Keratinocyte (primary cell): ENCODE results near the gene AMBP.

Experiments used
- CTCF ChIP-seq, 3 experiments: IDR thresholded peaks in 1 of 3; conservative IDR thresholded peaks in 1 of 3; optimal IDR thresholded peaks in 1 of 3; 2 replicates in 2 of 3; 3 replicates in 1 of 3; pipeline versions ENCODE3 to v1.5.1; 2011; ENCODE audit warnings: low read length in 3 of 3, mild to moderate bottlenecking in 3 of 3, moderate library complexity in 2 of 3, control low read depth in 1 of 3, inconsistent platforms in 1 of 3; ENCODE audit not compliant: insufficient read depth in 2 of 3; ENCODE audit errors: extremely low read depth in 1 of 3
- EZH2 ChIP-seq: IDR thresholded peaks from one replicate; pipeline ENCODE4 v1.6.1; 2012; ENCODE audit warnings: inconsistent platforms, mild to moderate bottlenecking, low read length, moderate library complexity

DNA sequence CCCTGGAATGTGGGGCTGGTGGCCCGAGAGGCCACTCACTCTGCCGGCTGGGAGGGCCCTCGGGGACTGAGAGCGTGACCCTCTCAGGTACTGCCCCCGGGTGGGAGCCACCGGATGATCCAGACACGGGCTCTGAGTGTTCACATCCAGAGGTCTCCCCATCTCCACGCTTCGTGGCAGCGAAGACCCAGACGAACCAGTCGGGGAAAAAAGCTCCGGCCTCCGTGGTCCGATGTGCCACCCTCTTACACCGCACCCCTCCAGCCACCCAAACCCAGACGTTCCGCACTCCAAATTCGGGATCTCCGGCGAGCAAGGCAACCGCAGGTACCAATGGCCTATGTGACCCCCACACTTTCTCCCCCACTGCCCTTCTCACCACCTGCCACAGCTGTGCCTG lies 49.5 kb downstream of the AMBP start:
- TF ChIP-seq CTCF (optimal IDR thresholded peaks at IDR 0.05 in 1 of 3, IDR thresholded peaks at IDR 0.05 in 1 of 3, conservative IDR thresholded peaks at IDR 0.05 in 1 of 3; ENCODE audit: extremely low read depth in 1 of 3, insufficient read depth in 2 of 3, low read length in 3 of 3) (no peak), EZH2 (no peak)
